A673 (cell line): ENCODE measurements around the gene LRRC23.

Source experiments
- EZH2 ChIP-seq: fragments of 200-600 bp; sonication (generic); IDR thresholded peaks from 2 replicates; pipeline ENCODE4 v1.6.1; 2017; ENCODE audit warnings: borderline replicate concordance, low read depth, mild to moderate bottlenecking, mixed read lengths, antibody characterized with exemption, low read length; ENCODE audit not compliant: poor library complexity, severe bottlenecking
- TF ChIP-seq, protein P1 (sequence below): fragments of 300-800, 200-600 bp; sonication (generic); conservative IDR thresholded peaks from 2 replicates; pipeline ENCODE4 v1.5.1; 2017; ENCODE audit warnings: low read depth, mild to moderate bottlenecking, antibody characterized with exemption, low read length, moderate library complexity, mixed read lengths

DNA sequence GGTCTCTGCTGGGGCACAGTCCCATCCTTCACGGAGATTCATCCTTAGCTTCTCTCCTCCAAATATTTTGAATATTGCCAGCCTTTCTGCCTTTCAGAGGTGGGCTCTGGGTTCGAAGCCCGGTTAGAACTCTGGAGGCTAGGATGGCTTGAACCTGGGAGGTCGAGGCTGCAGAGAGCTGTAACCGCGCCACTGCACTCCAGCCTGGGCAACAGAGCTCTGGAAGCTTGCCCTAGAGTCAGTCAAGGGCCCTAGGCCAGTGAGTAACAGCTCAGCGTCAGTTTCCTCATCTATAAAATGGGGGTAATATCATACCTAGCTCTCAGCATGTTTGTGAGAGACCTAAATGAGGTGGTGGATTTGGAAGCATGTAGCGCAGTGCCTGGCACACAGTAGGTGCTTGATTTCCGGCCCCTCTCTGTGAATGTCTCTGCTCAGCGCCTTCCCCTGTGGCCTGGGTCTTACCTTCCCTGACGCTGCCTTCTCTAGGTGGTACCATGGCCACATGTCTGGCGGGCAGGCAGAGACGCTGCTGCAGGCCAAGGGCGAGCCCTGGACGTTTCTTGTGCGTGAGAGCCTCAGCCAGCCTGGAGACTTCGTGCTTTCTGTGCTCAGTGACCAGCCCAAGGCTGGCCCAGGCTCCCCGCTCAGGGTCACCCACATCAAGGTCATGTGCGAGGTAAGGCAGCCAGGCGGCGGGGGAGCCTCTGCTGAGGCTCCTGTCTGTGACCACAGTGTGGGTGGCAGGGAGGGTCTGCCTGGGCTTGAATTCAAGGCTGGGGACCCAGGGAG, 49.9 kb downstream of the LRRC23 start:
- TF ChIP-seq, protein P1, sequence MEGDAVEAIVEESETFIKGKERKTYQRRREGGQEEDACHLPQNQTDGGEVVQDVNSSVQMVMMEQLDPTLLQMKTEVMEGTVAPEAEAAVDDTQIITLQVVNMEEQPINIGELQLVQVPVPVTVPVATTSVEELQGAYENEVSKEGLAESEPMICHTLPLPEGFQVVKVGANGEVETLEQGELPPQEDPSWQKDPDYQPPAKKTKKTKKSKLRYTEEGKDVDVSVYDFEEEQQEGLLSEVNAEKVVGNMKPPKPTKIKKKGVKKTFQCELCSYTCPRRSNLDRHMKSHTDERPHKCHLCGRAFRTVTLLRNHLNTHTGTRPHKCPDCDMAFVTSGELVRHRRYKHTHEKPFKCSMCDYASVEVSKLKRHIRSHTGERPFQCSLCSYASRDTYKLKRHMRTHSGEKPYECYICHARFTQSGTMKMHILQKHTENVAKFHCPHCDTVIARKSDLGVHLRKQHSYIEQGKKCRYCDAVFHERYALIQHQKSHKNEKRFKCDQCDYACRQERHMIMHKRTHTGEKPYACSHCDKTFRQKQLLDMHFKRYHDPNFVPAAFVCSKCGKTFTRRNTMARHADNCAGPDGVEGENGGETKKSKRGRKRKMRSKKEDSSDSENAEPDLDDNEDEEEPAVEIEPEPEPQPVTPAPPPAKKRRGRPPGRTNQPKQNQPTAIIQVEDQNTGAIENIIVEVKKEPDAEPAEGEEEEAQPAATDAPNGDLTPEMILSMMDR = no peak
- no peak for TF ChIP-seq EZH2
